ENCODE data around the gene FAM216B.

GRCh38 chr13:42807241-42807640 lies 25.9 kb downstream of the FAM216B start:
- TF ChIP-seq CTCF (IDR thresholded peaks at IDR 0.05), result no peak
- TF ChIP-seq POLR2A (IDR thresholded peaks at IDR 0.05), result no peak
